COR-L47 (cell line): ENCODE results near the gene PPIL1.
"Not testable (repeated sequence)": the region's sequence is repeated elsewhere in the genome, so short reads cannot be mapped to it uniquely, and the experiment has no call there.

Source experiments
- DNase-seq: peaks from one replicate; lab custom pipeline; 2025; lab: John Stamatoyannopoulos, UW

The PPIL1 gene

DNA sequence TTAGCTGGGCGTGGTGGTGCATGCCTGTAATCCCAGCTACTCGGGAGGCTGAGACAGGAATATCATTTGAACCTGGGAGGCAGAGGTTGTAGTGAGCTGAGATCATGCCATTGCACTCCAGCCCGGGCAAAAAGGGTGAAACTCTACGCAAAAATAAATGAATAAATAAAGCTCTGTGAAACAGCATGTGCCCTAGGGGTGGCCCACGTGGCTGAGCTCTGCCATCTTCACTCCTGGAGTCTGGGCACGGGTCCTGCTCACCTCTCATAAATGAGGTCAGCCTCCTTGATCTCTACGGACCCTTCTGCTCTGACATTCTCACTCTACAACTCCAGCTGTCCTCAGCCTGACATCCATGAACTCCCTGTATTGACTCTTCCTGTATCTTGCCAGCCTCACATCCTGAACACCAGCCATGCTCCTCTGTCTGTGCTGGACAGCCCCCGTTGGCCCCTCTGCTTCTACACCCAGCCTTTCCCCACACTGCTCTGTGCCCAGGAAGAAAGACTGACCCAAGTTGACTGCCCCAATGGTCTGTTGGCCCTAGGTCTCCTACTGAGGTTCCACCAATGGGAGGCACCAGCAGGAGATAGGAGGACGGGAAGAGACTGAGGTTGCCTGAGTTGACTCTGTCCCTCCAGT, 57.3 kb downstream of the PPIL1 start:
- no peak for DNase-seq

DNA sequence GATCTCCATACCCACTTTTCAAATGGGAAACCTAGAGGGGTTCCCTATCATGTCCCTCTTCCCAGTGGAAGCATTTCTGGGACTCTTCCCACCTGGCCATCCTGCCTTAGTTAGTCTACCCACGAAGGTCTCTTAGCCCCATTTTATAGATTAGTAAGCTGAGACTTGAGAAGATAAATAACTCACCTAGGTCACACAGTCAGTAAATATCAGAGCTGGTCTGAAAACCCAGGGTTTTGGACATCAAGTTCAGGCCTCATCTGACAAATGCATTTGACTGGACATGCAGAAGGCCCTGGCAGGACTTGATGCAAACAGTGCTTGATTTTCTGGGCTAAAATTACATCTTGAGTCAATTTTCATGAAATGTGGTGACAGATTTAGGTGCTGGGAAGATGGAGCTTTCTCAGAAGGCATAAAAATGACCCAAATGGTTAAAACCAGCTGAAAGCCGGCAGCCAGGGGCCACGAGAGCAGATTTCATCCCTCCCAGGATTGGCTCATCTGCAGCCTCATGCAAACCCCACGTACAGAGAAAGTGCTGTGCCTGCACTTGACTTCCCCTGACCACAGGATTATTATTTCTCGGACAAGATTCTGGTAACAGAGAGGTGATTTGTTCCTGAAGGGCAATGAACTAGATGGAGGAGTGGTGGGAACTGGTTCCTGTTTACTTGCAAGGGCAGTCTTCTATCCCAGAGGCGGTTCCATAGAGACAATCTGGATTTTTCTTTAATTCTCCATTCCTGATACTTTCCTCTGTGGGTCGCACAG, 58.5 kb downstream of the PPIL1 start:
- no peak for DNase-seq

DNA sequence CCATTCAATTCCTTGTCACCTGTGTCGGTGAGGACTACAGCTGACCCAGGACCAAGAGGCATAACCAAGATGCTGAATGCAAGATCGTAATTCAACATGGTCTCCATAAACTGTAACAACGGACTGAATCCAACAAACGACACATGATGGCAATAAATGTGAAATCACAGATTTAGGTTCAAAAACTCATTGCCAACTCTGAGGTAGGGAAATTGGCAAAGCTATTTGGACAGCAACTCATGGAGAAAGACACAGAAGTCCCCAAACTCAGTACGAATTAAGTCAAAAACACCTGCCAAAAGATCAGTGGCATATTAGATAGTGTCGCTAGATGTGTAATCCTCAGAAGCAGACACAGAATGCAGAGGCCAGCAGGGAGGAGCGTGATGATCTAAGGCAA, 60.4 kb downstream of the PPIL1 start:
- no peak for DNase-seq

DNA sequence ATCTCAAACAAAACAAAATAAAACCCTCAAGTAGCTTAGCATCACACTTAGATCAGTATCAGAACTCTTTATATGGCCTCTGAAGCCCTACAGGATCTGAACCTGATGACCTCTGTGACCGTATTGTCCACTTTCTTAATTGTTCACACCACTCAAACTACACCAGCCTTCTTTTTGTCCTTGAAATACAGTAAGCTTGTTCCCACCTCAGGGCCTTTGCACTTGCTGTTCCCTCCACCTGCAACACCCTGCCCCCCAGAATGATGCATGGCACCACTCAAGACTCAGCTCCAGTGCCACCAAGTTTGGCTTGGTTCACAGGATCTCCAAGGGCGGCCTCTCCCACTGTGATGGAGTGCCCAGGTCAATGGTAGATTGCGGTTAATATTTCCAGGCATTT, 61.1 kb downstream of the PPIL1 start:
- DNase-seq, result no peak

DNA sequence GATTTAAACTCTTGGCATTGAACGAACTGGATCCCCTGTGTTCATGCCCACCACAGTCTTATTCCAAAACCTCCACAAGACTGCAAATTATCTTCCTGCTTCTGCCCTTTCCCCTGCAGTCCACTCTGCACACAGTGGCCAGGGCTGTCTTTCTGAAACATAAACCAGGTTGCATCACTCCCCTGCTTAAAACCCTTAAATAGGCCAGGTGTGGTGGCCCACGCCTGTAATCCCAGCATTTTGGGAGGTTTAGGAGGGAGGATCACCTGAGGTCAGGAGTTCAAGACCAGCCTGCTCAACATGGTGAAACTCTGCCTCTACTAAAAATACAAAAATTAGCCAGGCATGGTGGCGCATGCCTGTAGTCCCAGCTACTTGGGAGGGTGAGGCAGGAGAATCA, 61.6 kb downstream of the PPIL1 start:
- DNase-seq, result not testable (repeated sequence)

DNA sequence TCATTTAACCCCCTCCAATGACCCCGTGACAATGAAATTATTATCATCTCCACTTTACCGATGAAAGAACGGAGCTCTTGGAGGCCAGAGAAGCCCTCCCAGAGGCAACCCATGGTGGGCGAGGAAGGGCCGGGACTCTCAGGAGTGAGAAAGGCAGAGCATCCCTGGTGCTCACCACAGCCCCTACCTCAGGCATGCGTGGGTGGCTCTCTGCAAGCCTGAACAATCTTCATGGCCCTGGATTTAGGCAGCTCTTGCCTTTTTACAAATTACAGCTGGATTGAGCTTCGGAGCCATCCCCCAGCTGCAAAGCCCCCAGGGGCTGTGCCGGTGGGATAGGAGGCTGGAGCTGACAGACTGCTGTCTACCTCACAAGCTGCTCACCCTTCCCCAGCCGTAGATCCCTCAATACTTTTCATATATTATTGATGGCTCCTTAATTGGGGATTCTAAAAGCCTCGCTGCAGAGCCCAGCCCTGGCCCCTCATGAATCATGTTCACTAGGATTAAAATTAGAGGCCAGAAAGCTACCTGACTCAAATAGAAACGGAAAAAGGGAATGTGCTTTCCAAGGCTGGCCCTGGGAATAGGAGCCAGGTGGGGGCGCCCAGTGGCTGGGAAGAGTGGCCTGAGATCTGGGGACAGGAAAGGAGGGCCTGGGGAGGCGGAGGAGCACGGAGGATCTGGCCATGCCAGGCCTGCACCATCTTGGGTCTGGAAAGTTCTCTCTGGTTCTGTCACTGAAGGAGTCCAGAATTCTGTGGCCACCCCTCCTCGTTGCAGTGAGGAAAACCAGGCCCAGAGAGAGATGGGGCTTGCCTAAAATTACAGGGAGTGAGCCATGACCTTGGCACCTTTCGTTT, 64.4 kb downstream of the PPIL1 start:
- no peak for DNase-seq

DNA sequence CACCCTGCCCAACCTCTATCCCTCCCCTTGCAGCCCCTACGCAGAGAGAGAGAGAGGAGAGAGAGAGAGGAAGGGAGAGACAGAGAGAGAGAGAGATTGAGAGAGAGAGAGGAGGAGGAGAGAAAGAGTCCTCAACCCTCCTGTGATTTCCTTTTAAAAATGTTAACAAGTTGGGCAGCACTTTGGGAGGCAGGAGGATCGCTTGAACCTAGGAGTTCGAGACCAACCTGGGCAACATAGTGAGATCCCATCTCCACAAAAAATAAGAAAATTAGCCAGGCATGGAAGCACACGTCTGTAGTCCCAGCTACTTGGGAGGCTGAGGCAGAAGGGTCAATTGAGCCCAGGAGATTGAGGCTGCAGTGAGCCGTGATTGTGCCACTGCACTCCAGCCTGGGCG, 65.4 kb downstream of the PPIL1 start:
- no peak for DNase-seq

DNA sequence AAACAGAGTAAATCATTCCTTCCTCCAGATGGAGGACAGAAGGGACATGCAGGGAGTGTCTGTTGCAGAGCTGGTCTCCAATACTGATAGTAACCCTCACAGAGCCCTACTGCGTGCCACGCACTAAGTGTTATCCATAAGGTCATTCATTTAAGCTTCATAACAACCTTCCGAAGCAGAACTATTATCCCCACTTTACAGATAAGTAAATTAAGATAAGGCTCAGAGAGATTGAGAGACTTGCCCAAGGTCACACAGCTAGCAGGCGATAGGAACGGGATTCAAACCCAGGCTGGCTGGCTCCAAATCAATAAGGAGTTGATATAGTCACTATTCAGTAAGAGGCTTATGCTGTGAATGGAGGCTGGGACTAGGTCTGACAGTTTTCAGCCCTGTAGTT, 66.0 kb downstream of the PPIL1 start:
- DNase-seq, result no peak

DNA sequence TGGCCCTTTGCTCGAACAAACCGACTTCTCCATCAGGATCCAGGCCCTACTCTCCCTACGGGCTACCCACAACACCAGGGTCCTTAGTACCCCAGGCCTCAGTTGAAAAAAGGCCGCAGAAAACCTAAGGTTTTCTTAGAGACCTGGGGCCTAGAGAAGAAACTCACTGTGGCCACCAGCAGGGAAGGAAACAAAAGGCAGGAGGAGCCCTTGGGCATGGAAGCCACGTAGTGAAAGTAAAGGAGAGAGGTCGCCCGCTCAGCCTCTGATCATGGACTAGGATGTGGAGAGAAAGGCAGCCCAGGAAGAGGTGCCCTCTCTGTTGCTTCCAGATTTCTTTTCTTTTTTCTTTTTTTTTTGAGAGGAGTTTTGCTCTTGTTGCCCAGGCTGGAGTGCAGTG, 66.9 kb downstream of the PPIL1 start:
- DNase-seq, result no peak

DNA sequence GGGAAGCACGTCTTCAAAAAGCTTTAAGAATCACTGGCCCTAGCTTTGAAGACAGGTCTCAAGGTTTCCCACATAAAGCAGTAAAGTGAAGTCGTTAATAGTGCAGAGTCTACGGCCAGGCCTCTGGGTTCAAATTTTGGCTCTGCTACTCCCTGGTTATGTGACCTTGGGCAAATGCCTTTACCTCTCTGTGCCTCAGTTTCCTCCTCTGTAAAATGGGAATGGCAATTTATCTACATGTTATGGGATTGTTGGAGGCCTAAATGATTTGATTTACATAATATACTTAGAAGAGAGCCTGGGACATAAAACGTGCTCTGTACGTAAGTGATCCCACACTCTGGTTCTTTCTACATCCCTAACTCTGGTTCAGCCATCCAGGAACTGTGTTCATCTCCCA, 67.5 kb downstream of the PPIL1 start:
- no peak for DNase-seq

DNA sequence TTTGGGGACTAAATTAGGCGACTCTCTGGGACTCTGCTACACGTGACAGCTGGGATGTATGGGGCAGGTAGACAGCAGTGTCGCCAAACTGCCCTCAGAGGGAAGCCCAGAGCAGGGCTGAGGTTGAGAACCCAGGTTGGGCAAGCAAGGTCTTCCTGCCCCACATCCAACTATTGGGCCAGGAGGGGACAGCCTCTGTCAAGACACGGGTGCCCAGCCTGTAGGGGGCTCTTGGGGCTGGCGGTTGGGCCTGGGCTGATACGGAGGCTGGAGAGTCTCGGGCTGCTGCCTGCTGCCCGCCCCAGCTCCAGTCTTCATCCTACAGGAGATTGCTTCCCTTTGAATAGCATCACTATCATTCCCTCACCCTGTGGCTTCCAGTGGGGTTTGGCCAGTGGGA, 68.7 kb downstream of the PPIL1 start:
- DNase-seq, result no peak

DNA sequence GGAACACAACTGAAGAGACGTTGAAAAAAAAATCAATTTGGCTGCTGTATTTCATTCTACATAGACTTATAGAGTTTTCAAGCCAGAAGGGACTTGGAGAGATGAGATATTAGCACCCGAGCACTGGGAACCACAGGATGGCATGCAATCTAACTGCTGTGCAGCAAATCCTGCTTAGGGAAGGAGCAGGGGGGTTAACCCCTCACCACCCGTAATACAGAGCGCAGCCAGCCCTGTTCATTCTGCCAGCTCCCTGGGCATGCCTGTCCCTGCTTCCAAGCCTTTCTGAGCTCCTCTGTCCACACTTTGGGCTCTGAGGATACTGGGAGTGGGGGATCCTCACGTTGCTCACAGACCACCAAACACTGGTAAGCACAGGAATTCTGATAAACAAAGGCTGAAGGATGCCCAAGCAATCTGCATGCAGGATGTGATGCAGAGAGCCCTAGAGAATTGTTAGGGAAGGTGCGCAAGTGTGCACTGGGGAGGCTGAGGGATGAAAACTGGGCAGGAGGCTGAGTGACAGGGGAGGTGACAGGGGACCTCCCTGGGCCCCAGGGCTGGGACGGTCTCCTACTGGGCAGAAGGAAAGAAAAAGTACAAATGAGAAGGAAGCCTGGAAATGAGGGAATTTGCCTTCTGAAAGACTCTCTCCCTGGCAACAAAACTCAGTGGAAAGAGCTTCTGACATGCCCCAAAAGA, 69.4 kb downstream of the PPIL1 start:
- no peak for DNase-seq
